A549 (cell line): Measurements from ENCODE around the gene DEDD2.

Experiments
- CEBPB ChIP-seq, 2 experiments: fragments of >200 bp in 1 of 2; sonication (Bioruptor Twin) in 1 of 2; formaldehyde crosslinking in 1 of 2; IDR thresholded peaks; 2 replicates each; pipeline ENCODE4 v1.6.1; 2012 to 2016
- EP300 ChIP-seq, 2 experiments: fragments of >200 bp; sonication (Bioruptor Twin); formaldehyde crosslinking; IDR thresholded peaks; 2 replicates in 1 of 2; 3 replicates in 1 of 2; pipeline ENCODE4 v1.6.1; 2016 to 2017
- MAZ ChIP-seq: fragments of 150-350 bp; IDR thresholded peaks from 2 replicates; pipeline ENCODE4 v1.6.1; 2014; ENCODE audit warnings: antibody characterized with exemption, low read depth, low read length, borderline replicate concordance
- POLR2A ChIP-seq: IDR thresholded peaks from 2 replicates; pipeline ENCODE4 v1.6.1; 2012; ENCODE audit warnings: mild to moderate bottlenecking, low read length
- RAD21 ChIP-seq, 2 experiments: fragments of >200 bp in 1 of 2; sonication (Bioruptor Twin) in 1 of 2; formaldehyde crosslinking in 1 of 2; IDR thresholded peaks in 1 of 2; conservative IDR thresholded peaks in 1 of 2; 2 replicates in 1 of 2; 3 replicates in 1 of 2; pipeline ENCODE4 v1.6.1; 2012 to 2018; ENCODE audit warnings: inconsistent platforms in 1 of 2
- SMC3 ChIP-seq: fragments of >200 bp; sonication (Bioruptor Twin); formaldehyde crosslinking; IDR thresholded peaks from 3 replicates; pipeline ENCODE4 v1.6.1; 2018; ENCODE audit warnings: inconsistent platforms
- TP53 ChIP-seq: fragments of 250-450 bp; sonication (Bioruptor Pico); IDR thresholded peaks from 2 replicates; pipeline ENCODE4 v1.5.0; 2021; ENCODE audit warnings: mild to moderate bottlenecking, moderate library complexity
- TF ChIP-seq, protein P1 (sequence below): fragments of >200 bp; sonication (Bioruptor Twin); formaldehyde crosslinking; IDR thresholded peaks from 3 replicates; pipeline ENCODE4 v1.5.1; 2016
- TF ChIP-seq, protein P2 (sequence below): IDR thresholded peaks from 2 replicates; pipeline ENCODE4 v1.6.1; 2012

DNA sequence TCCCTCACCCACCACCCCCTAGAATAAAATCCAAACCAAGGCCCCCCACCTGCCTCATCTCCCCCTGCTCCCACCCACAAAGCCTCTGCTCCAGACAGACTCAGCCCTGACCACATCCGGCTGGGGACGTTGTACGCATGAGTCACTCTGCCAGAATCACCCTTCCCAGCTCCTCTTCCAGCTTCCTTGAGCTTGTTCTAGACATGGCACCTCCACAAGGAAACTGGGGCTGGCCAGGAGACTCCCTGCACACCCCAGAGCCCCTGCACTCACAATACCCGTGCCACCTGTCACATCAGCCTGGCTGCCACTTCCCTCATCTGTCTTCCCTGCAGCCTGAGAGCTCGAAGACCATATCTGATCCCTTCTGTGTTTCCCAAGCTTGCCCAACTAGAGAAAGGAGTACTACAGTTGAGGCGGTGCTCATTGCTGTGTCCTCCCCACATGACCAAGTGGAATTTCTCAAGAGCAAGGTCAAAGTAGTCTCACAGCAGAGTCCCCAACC is 9.7 kb downstream of the DEDD2 start:
- TF ChIP-seq MAZ (no peak), POLR2A (no peak), SMC3 (no peak), CEBPB (IDR thresholded peaks at IDR 0.05) (no peak), RAD21 (conservative IDR thresholded peaks at IDR 0.05 in 1 of 2, IDR thresholded peaks at IDR 0.05 in 1 of 2) (no peak), TP53 (no peak), EP300 (IDR thresholded peaks at IDR 0.05) (no peak)
- TF ChIP-seq, protein P1, sequence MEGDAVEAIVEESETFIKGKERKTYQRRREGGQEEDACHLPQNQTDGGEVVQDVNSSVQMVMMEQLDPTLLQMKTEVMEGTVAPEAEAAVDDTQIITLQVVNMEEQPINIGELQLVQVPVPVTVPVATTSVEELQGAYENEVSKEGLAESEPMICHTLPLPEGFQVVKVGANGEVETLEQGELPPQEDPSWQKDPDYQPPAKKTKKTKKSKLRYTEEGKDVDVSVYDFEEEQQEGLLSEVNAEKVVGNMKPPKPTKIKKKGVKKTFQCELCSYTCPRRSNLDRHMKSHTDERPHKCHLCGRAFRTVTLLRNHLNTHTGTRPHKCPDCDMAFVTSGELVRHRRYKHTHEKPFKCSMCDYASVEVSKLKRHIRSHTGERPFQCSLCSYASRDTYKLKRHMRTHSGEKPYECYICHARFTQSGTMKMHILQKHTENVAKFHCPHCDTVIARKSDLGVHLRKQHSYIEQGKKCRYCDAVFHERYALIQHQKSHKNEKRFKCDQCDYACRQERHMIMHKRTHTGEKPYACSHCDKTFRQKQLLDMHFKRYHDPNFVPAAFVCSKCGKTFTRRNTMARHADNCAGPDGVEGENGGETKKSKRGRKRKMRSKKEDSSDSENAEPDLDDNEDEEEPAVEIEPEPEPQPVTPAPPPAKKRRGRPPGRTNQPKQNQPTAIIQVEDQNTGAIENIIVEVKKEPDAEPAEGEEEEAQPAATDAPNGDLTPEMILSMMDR = no peak
- TF ChIP-seq, protein P2, sequence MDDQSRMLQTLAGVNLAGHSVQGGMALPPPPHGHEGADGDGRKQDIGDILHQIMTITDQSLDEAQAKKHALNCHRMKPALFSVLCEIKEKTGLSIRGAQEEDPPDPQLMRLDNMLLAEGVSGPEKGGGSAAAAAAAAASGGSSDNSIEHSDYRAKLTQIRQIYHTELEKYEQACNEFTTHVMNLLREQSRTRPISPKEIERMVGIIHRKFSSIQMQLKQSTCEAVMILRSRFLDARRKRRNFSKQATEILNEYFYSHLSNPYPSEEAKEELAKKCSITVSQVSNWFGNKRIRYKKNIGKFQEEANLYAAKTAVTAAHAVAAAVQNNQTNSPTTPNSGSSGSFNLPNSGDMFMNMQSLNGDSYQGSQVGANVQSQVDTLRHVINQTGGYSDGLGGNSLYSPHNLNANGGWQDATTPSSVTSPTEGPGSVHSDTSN = no peak
